Astrocyte (in vitro differentiated cells and primary cell): Measurements from ENCODE around the gene SLC39A9. TPM values are rescaled to one million over a fixed set of nuclear protein-coding genes. Genes with fewer than 3 reads are reported as not detected.

Experiments
- DNase-seq: peaks from one replicate; pipeline ENCODE4 v3.0.0-alpha.2; 2010; ENCODE audit warnings: low read depth
- FAIRE-seq: peaks from 2 replicates; lab custom pipeline; 2011; peaks lifted over from hg19 to GRCh38; lab: Jason Lieb, UNC
- H2AFZ ChIP-seq: 2 replicates; pipeline ENCODE4 v1.6.0; 2012; ENCODE audit warnings: low read depth, low read length, inconsistent platforms
- H3K27ac ChIP-seq: 2 replicates; pipeline ENCODE4 v1.5.1; 2011; ENCODE audit warnings: low read depth, low read length, inconsistent platforms
- H3K27me3 ChIP-seq: 2 replicates; pipeline ENCODE4 v1.6.0; 2011; ENCODE audit warnings: low read length, inconsistent platforms; ENCODE audit not compliant: insufficient read depth
- H3K36me3 ChIP-seq: 2 replicates; pipeline ENCODE4 v1.5.1; 2011; ENCODE audit warnings: low read length, inconsistent platforms; ENCODE audit not compliant: insufficient read depth
- H3K4me1 ChIP-seq: 2 replicates; pipeline ENCODE4 v1.5.1; 2011; ENCODE audit warnings: low read length, inconsistent platforms; ENCODE audit not compliant: insufficient read depth
- H3K4me2 ChIP-seq: 2 replicates; pipeline ENCODE4 v1.6.0; 2012; ENCODE audit warnings: low read length, inconsistent platforms
- H3K4me3 ChIP-seq: 2 replicates; pipeline ENCODE4 v1.5.1; 2011; ENCODE audit warnings: low read depth, mild to moderate bottlenecking, low read length, inconsistent platforms; ENCODE audit not compliant: insufficient read depth
- H3K79me2 ChIP-seq: 2 replicates; pipeline ENCODE4 v1.6.0; 2012; ENCODE audit warnings: mild to moderate bottlenecking, low read length, inconsistent platforms; ENCODE audit not compliant: insufficient read depth
- H3K9ac ChIP-seq: 2 replicates; pipeline ENCODE4 v1.6.0; 2012; ENCODE audit warnings: mild to moderate bottlenecking, low read length, inconsistent platforms
- H3K9me3 ChIP-seq: 2 replicates; pipeline ENCODE4 v1.5.1; 2012; ENCODE audit warnings: low read depth, mild to moderate bottlenecking, low read length, inconsistent platforms; ENCODE audit not compliant: insufficient read depth
- H4K20me1 ChIP-seq: 2 replicates; pipeline ENCODE4 v1.6.0; 2012; ENCODE audit warnings: low read length, inconsistent platforms; ENCODE audit not compliant: insufficient read depth
- H3K27ac Mint-ChIP-seq: one replicate; pipeline ENCODE4 v1.8.0; 2021; ENCODE audit warnings: mild to moderate bottlenecking, mixed read lengths; ENCODE audit not compliant: unreplicated experiment
- H3K27me3 Mint-ChIP-seq: one replicate; pipeline ENCODE4 v1.8.0; 2021; ENCODE audit warnings: low read depth, mixed read lengths; ENCODE audit not compliant: unreplicated experiment
- H3K36me3 Mint-ChIP-seq: one replicate; pipeline ENCODE4 v1.8.0; 2021; ENCODE audit warnings: low read depth, mixed read lengths; ENCODE audit not compliant: unreplicated experiment
- H3K4me1 Mint-ChIP-seq: one replicate; pipeline ENCODE4 v1.8.0; 2021; ENCODE audit warnings: low read depth, mixed read lengths; ENCODE audit not compliant: unreplicated experiment
- H3K4me3 Mint-ChIP-seq: one replicate; pipeline ENCODE4 v1.8.0; 2021; ENCODE audit warnings: mild to moderate bottlenecking, moderate library complexity, mixed read lengths; ENCODE audit not compliant: unreplicated experiment
- H3K9me3 Mint-ChIP-seq: one replicate; pipeline ENCODE4 v1.8.0; 2021; ENCODE audit warnings: mild to moderate bottlenecking, mixed read lengths; ENCODE audit not compliant: unreplicated experiment
- CTCF ChIP-seq: IDR thresholded peaks from 2 replicates; pipeline ENCODE4 v1.5.1; 2011; ENCODE audit warnings: low read depth, mild to moderate bottlenecking, inconsistent platforms, low read length, moderate library complexity; ENCODE audit not compliant: insufficient read depth
- EZH2 ChIP-seq: IDR thresholded peaks from 2 replicates; pipeline ENCODE4 v1.6.1; 2012; ENCODE audit warnings: mild to moderate bottlenecking, low read length, inconsistent platforms; ENCODE audit not compliant: insufficient read depth
- total RNA-seq: library from RNA; stranded (reverse); gene quantifications from 2 replicates; pipeline ENCODE4 v1.2.1, GENCODE V29; 2021

SLC39A9 gene
- total RNA-seq, 1 donor from 2014 or later: 69.5 TPM

- H3K9me3 ChIP-seq: no peaks in the 10 kb centered on the region
- Mint-ChIP-seq H3K4me1 (no peaks in the 10 kb centered on the region), H3K27ac (no peak overlapping the region), H3K9me3 (no peaks in the 10 kb centered on the region), H3K36me3 (no peaks in the 10 kb centered on the region), H3K27me3 (peaks cover 49% of the 10 kb centered on the region), H3K4me3 (no peak overlapping the region)
- no peak for DNase-seq
- no peaks in the 10 kb centered on the region for H3K4me1 ChIP-seq
- no peaks in the 10 kb centered on the region for H3K79me2 ChIP-seq
- H2AFZ ChIP-seq: no peak overlapping the region
- H3K27ac ChIP-seq: no peak overlapping the region
- peaks cover 13% of the 10 kb centered on the region for H3K27me3 ChIP-seq
- H4K20me1 ChIP-seq: no peaks in the 10 kb centered on the region
- H3K4me2 ChIP-seq: no peak overlapping the region
- H3K4me3 ChIP-seq: no peak overlapping the region
- no peak for TF ChIP-seq EZH2
- no peak for TF ChIP-seq CTCF
- H3K36me3 ChIP-seq: no peaks in the 10 kb centered on the region
- no peak overlapping the region for H3K9ac ChIP-seq
- no peak for FAIRE-seq
These were observed 102.9 kb downstream of the SLC39A9 start for GRCh38 chr14:69501423-69501838.

GRCh38 chr14:69504775-69505174 is 106.3 kb downstream of the SLC39A9 start:
- FAIRE-seq: no peak
- H4K20me1 ChIP-seq: no peaks in the 10 kb centered on the region

More at GRCh38 chr14:69504775-69505174, 106.3 kb downstream of the SLC39A9 start:
- Histone ChIP-seq H3K4me2 (no peak overlapping the region), H3K4me3 (no peak overlapping the region), H3K4me1 (no peaks in the 10 kb centered on the region), H2AFZ (no peak overlapping the region), H3K9me3 (no peaks in the 10 kb centered on the region), H3K27ac (no peak overlapping the region), H3K9ac (no peak overlapping the region), H3K79me2 (no peaks in the 10 kb centered on the region), H3K36me3 (no peaks in the 10 kb centered on the region), H3K27me3 (peaks cover 13% of the 10 kb centered on the region)
- H3K4me1 Mint-ChIP-seq: no peaks in the 10 kb centered on the region
- no peak overlapping the region for H3K4me3 Mint-ChIP-seq
- TF ChIP-seq CTCF: no peak
- no peak for TF ChIP-seq EZH2
- no peaks in the 10 kb centered on the region for H3K9me3 Mint-ChIP-seq
- H3K27ac Mint-ChIP-seq: no peak overlapping the region
- peaks cover 38% of the 10 kb centered on the region for H3K27me3 Mint-ChIP-seq
- DNase-seq: no peak
- no peaks in the 10 kb centered on the region for H3K36me3 Mint-ChIP-seq
